HCT116 (cell line): ENCODE results near the gene ZFP92. TPM values are rescaled to one million over a fixed set of nuclear protein-coding genes. Genes with fewer than 3 reads are reported as not detected.

Source experiments
- ATAC-seq: fragments of 200-7000 bp; cut with Tn5 transposase; 2 replicates; pipeline ENCODE4 v1.9.1; 2020; ENCODE audit warnings: mild to moderate bottlenecking, moderate library complexity
- BruUV-seq: library from RNA; stranded (reverse); fragments of 400-500 nt; replicated peaks from 2 replicates; lab custom pipeline; 2021; lab: Mats Ljungman, UMichigan
- CTCF ChIA-PET: fragments of 300-600 bp; sonication (Branson Sonifier 250); formaldehyde crosslinking; loops from one replicate; lab custom pipeline; 2021; ENCODE audit warnings: antibody characterized with exemption; lab: Charles Lee
- POLR2A ChIA-PET: fragments of 300-600, 350-600 bp; sonication (Branson Sonifier 250); formaldehyde crosslinking; loops from one replicate; lab custom pipeline; 2021; ENCODE audit warnings: antibody characterized with exemption; lab: Charles Lee
- RAD21 ChIA-PET, 2 experiments: fragments of 300-600 bp; sonication (Branson Sonifier 250); formaldehyde crosslinking; loops; one replicate each; lab custom pipeline; 2023; ENCODE audit warnings: low total read pairs in 2 of 2; ENCODE audit not compliant: uncharacterized antibody in 2 of 2, unreplicated experiment in 2 of 2, low non-redundant PET in 1 of 2; lab: Charles Lee
- DNase-seq: peaks from one replicate; pipeline ENCODE4 v3.0.0-alpha.2; 2010; ENCODE audit warnings: low read depth, low spot score
- H2AFZ ChIP-seq: fragments of 200-600 bp; shearing (Covaris generic), sonication (generic); 2 replicates; pipeline ENCODE4 v1.6.1; 2017; ENCODE audit warnings: low read depth, mixed run types, mixed read lengths, antibody characterized with exemption, low read length; ENCODE audit not compliant: poor library complexity, severe bottlenecking
- H3K27ac ChIP-seq: 2 replicates; pipeline ENCODE4 v1.5.1; 2012; ENCODE audit warnings: low read depth, low read length
- H3K27me3 ChIP-seq: fragments of 200-600 bp; sonication (generic); 2 replicates; pipeline ENCODE4 v1.6.1; 2016; ENCODE audit warnings: mixed run types, low read length, mixed read lengths; ENCODE audit not compliant: insufficient read depth
- H3K36me3 ChIP-seq, 2 experiments: fragments of 200-500 bp in 1 of 2; fragments of 200-600 bp in 1 of 2; sonication (Bioruptor generic) in 1 of 2; sonication (generic) in 1 of 2; 2 replicates each; pipeline versions ENCODE4 v1.5.1 to v1.6.1; 2014 to 2016; ENCODE audit warnings: low read length in 2 of 2, inconsistent platforms in 1 of 2, mixed read lengths in 1 of 2, mixed run types in 1 of 2; ENCODE audit not compliant: insufficient read depth in 2 of 2, control insufficient read depth in 1 of 2
- H3K4me1 ChIP-seq, 2 experiments: fragments of 200-600 bp in 1 of 2; sonication (generic) in 1 of 2; 2 replicates each; pipeline versions ENCODE4 v1.5.1 to v1.6.1; 2012 to 2017; ENCODE audit warnings: low read length in 2 of 2, inconsistent platforms in 1 of 2, mild to moderate bottlenecking in 1 of 2, mixed read lengths in 1 of 2, mixed run types in 1 of 2, moderate library complexity in 1 of 2; ENCODE audit not compliant: insufficient read depth in 2 of 2, control insufficient read depth in 1 of 2
- H3K4me2 ChIP-seq: fragments of 200-600 bp; sonication (generic); 2 replicates; pipeline ENCODE4 v1.6.1; 2017; ENCODE audit warnings: mixed run types, low read length, mixed read lengths
- H3K4me3 ChIP-seq, 2 experiments: fragments of 200-600 bp in 1 of 2; sonication (generic) in 1 of 2; replicated peaks in 1 of 2; 2 replicates each; pipeline ENCODE4 v1.5.1; 2011 to 2016; ENCODE audit warnings: low read length in 2 of 2, control low read depth in 1 of 2, low read depth in 1 of 2, mild to moderate bottlenecking in 1 of 2, mixed read lengths in 1 of 2, mixed run types in 1 of 2
- H3K79me2 ChIP-seq: fragments of 200-600 bp; sonication (generic); 2 replicates; pipeline ENCODE4 v1.6.1; 2017; ENCODE audit warnings: mild to moderate bottlenecking, mixed run types, low read length, moderate library complexity, mixed read lengths; ENCODE audit not compliant: insufficient read depth
- H3K9ac ChIP-seq: fragments of 200-600 bp; sonication (generic); 2 replicates; pipeline ENCODE4 v1.6.1; 2016; ENCODE audit warnings: low read length, mixed read lengths
- H3K9me2 ChIP-seq: fragments of 200-600 bp; sonication (generic), shearing (Covaris generic); 2 replicates; pipeline ENCODE4 v1.6.1; 2017; ENCODE audit warnings: mixed run types, mild to moderate bottlenecking, moderate library complexity; ENCODE audit not compliant: insufficient read depth
- H3K9me3 ChIP-seq, 2 experiments: fragments of 200-500 bp in 1 of 2; fragments of 200-600 bp in 1 of 2; sonication (Bioruptor generic) in 1 of 2; sonication (generic) in 1 of 2; 2 replicates each; pipeline ENCODE4 v1.6.1; 2014 to 2017; ENCODE audit warnings: low read length in 2 of 2, mixed read lengths in 2 of 2, inconsistent platforms in 1 of 2, low read depth in 1 of 2, mild to moderate bottlenecking in 1 of 2, mixed run types in 1 of 2, moderate library complexity in 1 of 2; ENCODE audit not compliant: control insufficient read depth in 1 of 2, insufficient read depth in 1 of 2
- H4K20me1 ChIP-seq: fragments of 200-600 bp; sonication (generic), shearing (Covaris generic); 2 replicates; pipeline ENCODE4 v1.6.1; 2017; ENCODE audit warnings: mixed run types, mild to moderate bottlenecking, moderate library complexity; ENCODE audit not compliant: insufficient read depth
- CEBPB ChIP-seq: IDR thresholded peaks from 2 replicates; pipeline ENCODE4 v1.6.1; 2012; ENCODE audit warnings: low read depth
- CTCF ChIP-seq, 3 experiments: fragments of 200-600 bp in 1 of 3; sonication (generic) in 1 of 3; IDR thresholded peaks in 2 of 3; conservative IDR thresholded peaks in 1 of 3; 2 replicates each; pipeline ENCODE4 v1.5.1; 2012 to 2017; ENCODE audit warnings: low read depth in 2 of 3, low read length in 2 of 3, antibody characterized with exemption in 1 of 3, borderline replicate concordance in 1 of 3, control low read depth in 1 of 3, mild to moderate bottlenecking in 1 of 3, mixed read lengths in 1 of 3, mixed run types in 1 of 3, moderate library complexity in 1 of 3; ENCODE audit not compliant: insufficient read depth in 1 of 3
- EGR1 ChIP-seq: IDR thresholded peaks from 2 replicates; pipeline ENCODE4 v1.6.1; 2012; ENCODE audit warnings: low read depth
- ELF1 ChIP-seq: IDR thresholded peaks from 2 replicates; pipeline ENCODE4 v1.6.1; 2012; ENCODE audit warnings: low read depth, borderline replicate concordance
- MAX ChIP-seq: IDR thresholded peaks from 2 replicates; pipeline ENCODE4 v1.6.1; 2012
- RAD21 ChIP-seq: IDR thresholded peaks from 2 replicates; pipeline ENCODE4 v1.6.1; 2012; ENCODE audit warnings: low read depth, mild to moderate bottlenecking
- YY1 ChIP-seq: IDR thresholded peaks from 2 replicates; pipeline ENCODE4 v1.6.1; 2011; ENCODE audit warnings: low read length, low read depth, moderate library complexity, mild to moderate bottlenecking; ENCODE audit not compliant: insufficient replicate concordance; ENCODE audit errors: extremely low read depth
- ZBTB33 ChIP-seq: IDR thresholded peaks from 2 replicates; pipeline ENCODE4 v1.6.1; 2011; ENCODE audit warnings: mild to moderate bottlenecking, low read length, moderate library complexity; ENCODE audit not compliant: insufficient replicate concordance; ENCODE audit errors: extremely low read depth
- ZFX ChIP-seq: fragments of 450-650 bp; IDR thresholded peaks from 2 replicates; pipeline ENCODE4 v1.6.1; 2017
- ZNF274 ChIP-seq: fragments of 200-500 bp; sonication (Bioruptor generic); IDR thresholded peaks from 2 replicates; pipeline ENCODE4 v1.6.1; 2014; ENCODE audit warnings: mild to moderate bottlenecking, low read depth, low read length, inconsistent platforms
- intact Hi-C: fragments of 100-400 bp; cut with micrococcal nuclease; formaldehyde crosslinking; loops from 2 replicates; pipeline ENCODE4 v1.10.0; 2022
- total RNA-seq: library from RNA; stranded (reverse); gene quantifications from one replicate; pipeline ENCODE4 v1.2.1, GENCODE V29; 2021; ENCODE audit not compliant: unreplicated experiment

The ZFP92 gene
- total RNA-seq, 1 experiment from 2014 or later: not detected

GRCh38 chrX:153456161-153456560 lies 44.9 kb downstream of the ZFP92 start (continued):
- TF ChIP-seq ELF1 (no peak), ZFX (no peak), ZNF274 (no peak), CEBPB (no peak), EGR1 (no peak)

GRCh38 chrX:153456704-153457103 lies 45.4 kb downstream of the ZFP92 start:
- Histone ChIP-seq H3K4me1 (no peaks in the 10 kb centered on the region), H3K9me2 (no peaks in the 10 kb centered on the region), H3K27ac (no peak overlapping the region), H3K4me2 (no peak overlapping the region), H3K79me2 (no peaks in the 10 kb centered on the region), H3K4me3 (no peak overlapping the region), H3K9ac (no peak overlapping the region), H2AFZ (no peak overlapping the region), H3K36me3 (0 out of 4 replicates have a peak, but pooled peaks cover 0 to 3% of the 10 kb centered on the region in 2 experiments), H3K9me3 (no peaks in the 10 kb centered on the region), H4K20me1 (no peaks in the 10 kb centered on the region), H3K27me3 (no peaks in the 10 kb centered on the region)
- CTCF ChIA-PET: no interaction called here
- DNase-seq (no peak), ATAC-seq (no peak)
- RAD21 ChIA-PET: no interaction called here
- POLR2A ChIA-PET: no interaction called here
- no TSS peak for BruUV-seq
- TF ChIP-seq MAX: no peak
- no peak for TF ChIP-seq YY1
- no peak for TF ChIP-seq CTCF (IDR thresholded peaks at IDR 0.05 in 2 of 3, conservative IDR thresholded peaks at IDR 0.05 in 1 of 3; ENCODE audit: borderline replicate concordance in 1 of 3, insufficient read depth in 1 of 3, low read depth in 2 of 3, low read length in 2 of 3)
- no peak for TF ChIP-seq EGR1
- TF ChIP-seq RAD21: no peak
- TF ChIP-seq CEBPB: no peak
- no peak for TF ChIP-seq ZBTB33
- intact Hi-C loops: no loop called here
